GM18505 (cell line): ENCODE data around the gene COL18A1.

Source experiments
- ATAC-seq: cut with Tn5 transposase; IDR thresholded peaks from one replicate; pipeline ENCODE4 v1.9.1; 2021; ENCODE audit not compliant: unreplicated experiment
- POLR2A ChIP-seq: IDR thresholded peaks from 4 replicates; pipeline ENCODE4 v1.6.1; 2011; ENCODE audit warnings: borderline replicate concordance; ENCODE audit not compliant: insufficient read depth, insufficient read length; ENCODE audit errors: extremely low read depth

Gene COL18A1

DNA sequence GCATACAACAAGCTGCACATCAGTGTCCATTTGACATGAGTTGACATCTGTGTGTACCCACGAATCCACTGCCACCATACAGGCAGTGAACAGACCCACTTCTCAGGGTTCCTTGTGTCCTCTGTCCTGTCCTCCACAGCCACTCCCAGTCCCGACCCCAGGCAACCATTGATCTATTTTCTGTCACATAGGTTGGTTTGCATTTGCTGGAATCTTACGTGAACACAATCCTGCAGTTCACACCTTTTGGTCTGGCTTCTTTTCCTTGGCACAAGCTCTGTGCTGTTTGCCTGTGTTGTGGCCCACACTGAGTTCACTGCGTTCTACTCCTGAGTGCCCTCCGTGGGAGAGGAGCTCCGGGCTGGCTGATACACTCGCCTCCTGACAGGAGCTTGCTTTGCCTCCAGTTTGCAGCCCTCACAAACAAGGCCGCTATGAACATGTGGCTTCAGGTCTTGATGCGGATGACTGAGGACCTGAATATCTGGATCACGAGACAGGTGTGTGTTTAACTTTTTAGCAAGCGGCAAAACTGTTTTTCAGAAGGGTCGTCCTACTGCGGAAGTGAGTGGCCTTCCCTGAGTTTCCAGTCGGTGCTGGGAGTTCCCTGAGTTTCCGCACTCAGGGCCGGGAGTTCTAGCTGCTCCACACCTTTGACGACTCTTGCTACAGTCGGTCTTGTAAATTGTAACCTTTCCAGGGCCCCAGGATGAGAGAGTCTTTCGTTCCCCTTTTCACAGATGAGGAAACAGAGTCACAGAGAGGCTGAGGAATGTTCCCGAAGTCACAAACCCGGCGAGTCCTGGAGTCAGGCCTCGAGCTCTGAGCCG lies 13.0 kb upstream of the COL18A1 start:
- no peak for TF ChIP-seq POLR2A
- no peak for ATAC-seq

DNA sequence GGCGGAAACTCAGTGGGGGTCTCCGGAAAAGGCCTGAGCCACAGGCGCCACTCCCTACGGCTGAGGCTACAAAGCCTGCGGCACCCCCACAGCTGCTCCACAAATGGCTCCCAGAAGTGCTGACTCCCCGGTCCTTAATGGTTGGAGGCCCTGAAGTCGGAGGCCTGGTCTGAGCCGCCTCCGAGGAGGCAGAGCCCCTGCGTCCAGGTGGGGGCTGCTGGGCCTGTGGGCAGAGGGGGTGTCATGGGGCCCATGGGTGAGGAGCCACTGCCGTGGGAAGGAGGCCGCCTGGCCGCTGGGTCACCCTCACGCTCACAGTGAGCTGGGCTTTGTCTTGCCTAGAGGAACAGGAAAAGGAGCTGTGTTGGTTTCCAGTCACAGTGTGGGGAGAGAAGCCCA lies 12.4 kb upstream of the COL18A1 start:
- ATAC-seq, result no peak
- TF ChIP-seq POLR2A, result no peak

DNA sequence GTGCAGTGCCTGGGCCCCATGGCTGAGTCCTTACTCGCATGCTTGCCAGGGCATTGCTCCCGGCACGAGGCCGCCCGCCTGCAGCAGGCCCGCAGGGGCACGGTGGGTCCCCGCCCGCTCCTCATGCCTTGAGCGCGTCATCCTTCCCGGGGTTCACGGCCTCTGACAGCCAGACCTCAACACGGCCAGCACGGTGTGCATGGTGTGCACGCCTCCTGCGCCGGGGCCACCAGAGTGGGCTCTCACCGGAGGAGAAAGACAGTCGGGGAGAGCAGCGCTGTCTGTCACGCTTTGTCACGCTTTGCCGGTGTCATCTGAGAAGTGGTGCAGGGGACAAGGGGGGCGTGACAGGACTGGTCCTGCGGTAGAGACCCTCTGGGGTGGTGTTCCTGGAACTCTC lies 11.9 kb upstream of the COL18A1 start:
- no peak for TF ChIP-seq POLR2A
- ATAC-seq, result no peak

GRCh38 chr21:45393833-45394638 lies 10.9 kb upstream of the COL18A1 start:
- no peak for ATAC-seq
- no peak for TF ChIP-seq POLR2A

DNA sequence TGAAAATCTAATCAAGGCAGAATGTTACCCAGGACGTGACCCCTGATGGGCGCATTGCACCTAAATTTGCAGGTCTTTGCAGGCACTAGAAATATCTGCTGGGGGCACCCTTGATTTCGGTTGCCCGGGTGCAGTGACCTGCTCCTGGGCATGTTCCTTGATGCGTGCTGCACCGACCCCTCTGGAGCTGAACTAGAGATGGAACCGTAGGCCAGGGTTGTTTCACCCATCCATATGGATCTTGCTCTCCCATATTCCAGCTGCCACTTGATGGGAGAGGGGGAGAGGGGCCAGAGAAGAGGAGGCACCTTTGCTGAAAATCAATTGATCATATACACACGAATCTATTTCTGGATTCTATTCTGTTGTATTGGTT lies 8.4 kb upstream of the COL18A1 start:
- no peak for ATAC-seq
- no peak for TF ChIP-seq POLR2A

- no peak for TF ChIP-seq POLR2A
- ATAC-seq, result no peak
These were observed 7.6 kb upstream of the COL18A1 start for GRCh38 chr21:45397381-45397780.

GRCh38 chr21:45401054-45401518 lies 3.9 kb upstream of the COL18A1 start:
- no peak for TF ChIP-seq POLR2A
- no peak for ATAC-seq

GRCh38 chr21:45401916-45402900 lies 2.8 kb upstream of the COL18A1 start:
- no peak for TF ChIP-seq POLR2A
- ATAC-seq, result no peak

- ATAC-seq, result no peak
- no peak for TF ChIP-seq POLR2A
These were observed 1.7 kb upstream of the COL18A1 start for GRCh38 chr21:45403133-45403824.

DNA sequence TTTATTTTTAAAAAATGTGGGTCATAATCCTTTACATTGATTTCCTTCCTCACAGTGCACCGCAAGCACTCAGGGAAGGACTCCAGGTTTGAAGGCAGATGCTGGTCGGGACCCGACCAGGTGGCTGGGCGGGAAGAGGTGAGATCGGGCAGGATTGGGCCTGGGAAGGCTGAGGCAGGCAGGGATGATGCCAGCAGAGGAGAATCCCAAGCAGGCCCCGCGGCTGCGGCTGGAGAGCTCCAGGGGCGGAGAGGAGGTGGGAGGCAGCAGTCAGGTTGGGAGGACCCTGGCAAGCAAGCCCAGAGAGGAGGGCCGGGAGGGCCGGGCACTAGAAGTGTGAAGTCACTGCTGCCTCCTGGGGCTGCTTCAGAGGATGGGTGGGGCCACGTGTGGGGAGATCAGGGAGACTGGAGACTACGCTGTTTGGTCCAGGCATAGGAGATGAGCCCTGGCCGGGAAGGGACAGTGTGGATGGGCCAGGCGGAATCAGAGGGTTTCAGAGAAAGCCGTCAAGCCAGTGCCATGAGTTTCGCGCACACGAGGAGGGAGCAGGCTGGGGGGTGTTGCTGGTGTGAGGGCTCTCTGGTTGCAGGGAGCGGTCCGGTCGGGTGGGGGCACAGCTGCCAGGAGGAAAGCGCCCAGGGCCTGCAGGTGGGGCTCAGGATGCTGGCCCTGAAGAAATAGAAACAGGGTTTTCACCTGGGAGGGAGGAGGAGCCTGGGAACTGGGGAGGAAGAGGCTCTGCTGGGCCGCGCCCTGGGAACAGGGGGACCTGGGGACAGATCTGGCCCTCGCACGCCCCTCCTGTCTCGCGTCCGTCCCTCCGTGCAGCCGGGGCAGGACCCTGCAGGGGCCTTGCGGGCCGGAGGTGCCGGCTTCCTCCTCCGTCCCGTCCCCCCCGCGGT lies 888 bp upstream of the COL18A1 start:
- ATAC-seq, result no peak
- TF ChIP-seq POLR2A, result no peak

GRCh38 chr21:45405271-45405818 lies 380 bp downstream of the COL18A1 start:
- no peak for ATAC-seq

GRCh38 chr21:45405819-45406762 lies 1.1 kb downstream of the COL18A1 start:
- ATAC-seq, result no peak
- TF ChIP-seq POLR2A, result no peak

More at GRCh38 chr21:45405271-45405818, 380 bp downstream of the COL18A1 start:
- TF ChIP-seq POLR2A, result no peak
